HEK293T (cell line): ENCODE measurements around the gene RSL1D1.

Source experiments
- FOXA1 ChIP-seq: fragments of 450-650 bp; IDR thresholded peaks from 2 replicates; pipeline ENCODE4 v1.6.1; 2016; ENCODE audit warnings: mild to moderate bottlenecking
- FOXK2 ChIP-seq: fragments of 450-650 bp; IDR thresholded peaks from 2 replicates; pipeline ENCODE4 v1.6.1; 2016; ENCODE audit warnings: mild to moderate bottlenecking
- FOXM1 ChIP-seq: fragments of 450-650 bp; IDR thresholded peaks from 2 replicates; pipeline ENCODE4 v1.6.1; 2017; ENCODE audit warnings: mild to moderate bottlenecking, borderline replicate concordance
- SP1 ChIP-seq: fragments of 450-650 bp; IDR thresholded peaks from 2 replicates; pipeline ENCODE4 v1.6.1; 2017
- SUZ12 ChIP-seq: fragments of 450-650 bp; IDR thresholded peaks from 2 replicates; pipeline ENCODE4 v1.6.1; 2016; ENCODE audit warnings: mild to moderate bottlenecking
- TARDBP ChIP-seq: fragments of 450-650 bp; IDR thresholded peaks from 2 replicates; pipeline ENCODE4 v1.6.1; 2016
- ZNF384 ChIP-seq: fragments of 450-650 bp; IDR thresholded peaks from 2 replicates; pipeline ENCODE4 v1.6.1; 2016
- TF ChIP-seq, protein P1 (sequence below): fragments of 450-650 bp; IDR thresholded peaks from 2 replicates; pipeline ENCODE4 v1.6.1; 2016

DNA sequence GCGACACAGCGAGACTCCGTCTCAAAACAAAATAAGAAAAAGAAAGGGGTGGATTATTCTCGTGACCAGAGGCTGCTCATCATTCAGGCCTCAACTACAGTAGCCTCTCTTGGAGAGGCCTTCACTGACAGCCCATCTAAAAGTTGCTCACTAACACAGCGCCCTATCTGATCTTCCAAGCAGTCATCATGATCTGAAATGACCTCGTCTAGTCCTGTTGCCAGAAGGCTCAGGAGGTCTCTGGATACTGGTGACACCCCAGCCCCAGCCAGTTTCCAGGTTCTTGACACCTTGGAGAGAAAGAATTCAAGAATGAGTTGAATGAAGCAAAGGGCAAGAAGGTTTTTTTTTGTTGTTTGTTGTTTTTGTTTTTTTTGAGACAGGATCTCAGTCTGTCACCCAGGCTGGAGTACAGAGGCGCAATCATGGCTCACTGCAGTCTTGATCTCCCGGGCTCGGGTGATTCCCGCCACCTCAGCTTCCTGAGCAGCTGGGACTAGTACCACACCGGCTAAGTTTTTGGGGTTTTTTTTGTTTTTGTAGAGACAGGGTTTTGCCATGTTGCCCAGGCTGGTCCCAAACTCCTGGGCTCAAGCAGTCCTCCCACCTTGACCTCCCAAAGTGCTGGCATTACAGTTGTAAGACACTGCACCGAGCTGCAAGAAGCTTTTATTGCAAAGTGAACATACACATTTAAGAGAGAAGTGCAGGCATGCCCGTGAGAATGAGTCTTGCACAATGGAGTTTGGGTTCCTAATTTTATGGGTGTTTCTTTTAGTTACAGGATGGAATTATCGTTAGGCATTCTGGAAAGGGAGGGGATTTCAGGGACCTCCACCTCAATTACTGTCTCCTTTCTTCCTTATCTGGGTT is 51.6 kb downstream of the RSL1D1 start:
- TF ChIP-seq FOXM1 = no peak
- no peak for TF ChIP-seq ZNF384
- no peak for TF ChIP-seq SP1
- TF ChIP-seq, protein P1, sequence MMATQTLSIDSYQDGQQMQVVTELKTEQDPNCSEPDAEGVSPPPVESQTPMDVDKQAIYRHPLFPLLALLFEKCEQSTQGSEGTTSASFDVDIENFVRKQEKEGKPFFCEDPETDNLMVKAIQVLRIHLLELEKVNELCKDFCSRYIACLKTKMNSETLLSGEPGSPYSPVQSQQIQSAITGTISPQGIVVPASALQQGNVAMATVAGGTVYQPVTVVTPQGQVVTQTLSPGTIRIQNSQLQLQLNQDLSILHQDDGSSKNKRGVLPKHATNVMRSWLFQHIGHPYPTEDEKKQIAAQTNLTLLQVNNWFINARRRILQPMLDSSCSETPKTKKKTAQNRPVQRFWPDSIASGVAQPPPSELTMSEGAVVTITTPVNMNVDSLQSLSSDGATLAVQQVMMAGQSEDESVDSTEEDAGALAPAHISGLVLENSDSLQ = no peak
- TF ChIP-seq SUZ12 = no peak
- TF ChIP-seq FOXK2 = no peak
- no peak for TF ChIP-seq FOXA1
- no peak for TF ChIP-seq TARDBP
